ENCODE measurements around the gene GTPBP3. TPM values are rescaled to one million over a fixed set of nuclear protein-coding genes. Genes with fewer than 3 reads are reported as not detected.
A peak's percentile ranks its signal among the peaks of the same experiment; 100 is the strongest.
"Not testable (repeated sequence)": the region's sequence is repeated elsewhere in the genome, so short reads cannot be mapped to it uniquely, and the experiment has no call there.

Gene GTPBP3, protein sequence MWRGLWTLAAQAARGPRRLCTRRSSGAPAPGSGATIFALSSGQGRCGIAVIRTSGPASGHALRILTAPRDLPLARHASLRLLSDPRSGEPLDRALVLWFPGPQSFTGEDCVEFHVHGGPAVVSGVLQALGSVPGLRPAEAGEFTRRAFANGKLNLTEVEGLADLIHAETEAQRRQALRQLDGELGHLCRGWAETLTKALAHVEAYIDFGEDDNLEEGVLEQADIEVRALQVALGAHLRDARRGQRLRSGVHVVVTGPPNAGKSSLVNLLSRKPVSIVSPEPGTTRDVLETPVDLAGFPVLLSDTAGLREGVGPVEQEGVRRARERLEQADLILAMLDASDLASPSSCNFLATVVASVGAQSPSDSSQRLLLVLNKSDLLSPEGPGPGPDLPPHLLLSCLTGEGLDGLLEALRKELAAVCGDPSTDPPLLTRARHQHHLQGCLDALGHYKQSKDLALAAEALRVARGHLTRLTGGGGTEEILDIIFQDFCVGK
- total RNA-seq (2014; rRNA removed; shearing (Covaris generic)): 63.0 and 64.9 TPM in 2 replicates

DNA sequence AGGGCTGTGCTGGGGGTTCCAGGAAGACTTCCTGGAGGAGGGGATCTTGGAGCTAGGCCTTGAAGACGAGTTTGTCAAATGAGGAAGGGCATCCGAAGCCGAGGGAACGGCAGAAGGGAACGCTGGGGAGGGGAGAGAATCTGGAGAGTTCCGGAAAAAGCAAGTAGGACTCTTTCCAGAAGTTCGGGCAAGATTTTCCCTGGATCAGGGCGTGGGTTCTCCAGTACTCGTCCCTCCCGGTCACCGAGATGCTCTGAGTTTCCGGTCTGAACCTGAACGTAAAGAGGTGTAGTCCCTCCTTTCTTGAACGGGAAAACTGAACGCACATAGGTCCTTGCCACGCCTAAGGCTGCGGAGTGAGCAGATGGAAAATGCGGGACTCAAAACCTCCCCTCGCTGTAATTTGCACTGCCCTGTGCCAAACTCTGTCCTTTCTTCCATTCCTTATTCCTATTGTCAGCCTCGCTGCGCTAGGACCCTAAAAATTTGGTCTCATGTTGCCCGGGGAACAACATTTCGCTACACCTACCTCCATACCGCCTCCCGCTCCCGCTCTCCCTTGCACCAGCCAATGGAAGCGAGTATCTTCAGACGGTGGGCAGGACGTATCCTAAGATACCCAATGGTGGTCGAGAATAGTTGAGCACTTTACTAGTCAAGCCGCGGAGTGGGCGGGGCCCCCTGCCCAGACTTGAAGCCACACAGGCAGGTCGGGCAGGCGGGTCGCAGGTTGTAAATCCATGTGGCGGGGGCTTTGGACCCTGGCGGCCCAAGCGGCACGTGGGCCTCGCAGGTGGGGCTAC lies at the start of gene GTPBP3:
GTPBP3 (plus strand) TSS at position 682 of the 803 bp plus-strand sequence; CDS start at position 741, 59 bp downstream.
- Histone ChIP-seq H3K4me3 (ENCODE audit: insufficient read depth, low read depth, low read length) (peak within 1 kb of the TSS; percentile 93), H3K36me3 (replicated peaks; ENCODE audit: control insufficient read depth, insufficient read depth, low read length) (peaks cover 4% of the 10 kb centered on the region), H3K27me3 (ENCODE audit: control insufficient read depth, insufficient read depth, low read length) (no peaks in the 10 kb centered on the region)
- peak; percentile 96 for DNase-seq

DNA sequence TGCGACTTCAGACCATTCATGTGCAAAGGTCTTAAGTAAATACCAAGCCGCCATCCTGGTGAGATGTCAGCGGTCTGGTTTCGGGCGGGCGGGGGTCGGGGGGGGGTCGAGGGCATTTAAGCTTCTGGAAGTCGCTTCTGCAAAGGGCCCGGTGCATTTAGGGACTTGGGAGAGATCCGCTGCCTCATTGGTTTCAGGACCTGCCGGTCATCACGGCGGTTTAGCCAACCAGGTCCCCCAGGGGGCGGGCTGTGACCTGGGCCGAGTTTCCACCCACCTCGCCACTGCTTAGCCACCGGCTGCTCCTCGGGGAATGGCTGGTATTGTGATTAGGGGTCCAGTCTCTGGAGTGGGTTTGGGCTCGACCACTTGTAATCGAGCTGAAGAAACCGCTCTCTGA lies 47.9 kb upstream of the GTPBP3 start:
- no peak overlapping the region for H3K4me3 ChIP-seq (ENCODE audit: insufficient read depth, low read depth, low read length)
- DNase-seq: peak; percentile 99
- peaks cover 5% of the 10 kb centered on the region for H3K36me3 ChIP-seq (replicated peaks; ENCODE audit: control insufficient read depth, insufficient read depth, low read length)
- no peaks in the 10 kb centered on the region for H3K27me3 ChIP-seq (ENCODE audit: control insufficient read depth, insufficient read depth, low read length)

DNA sequence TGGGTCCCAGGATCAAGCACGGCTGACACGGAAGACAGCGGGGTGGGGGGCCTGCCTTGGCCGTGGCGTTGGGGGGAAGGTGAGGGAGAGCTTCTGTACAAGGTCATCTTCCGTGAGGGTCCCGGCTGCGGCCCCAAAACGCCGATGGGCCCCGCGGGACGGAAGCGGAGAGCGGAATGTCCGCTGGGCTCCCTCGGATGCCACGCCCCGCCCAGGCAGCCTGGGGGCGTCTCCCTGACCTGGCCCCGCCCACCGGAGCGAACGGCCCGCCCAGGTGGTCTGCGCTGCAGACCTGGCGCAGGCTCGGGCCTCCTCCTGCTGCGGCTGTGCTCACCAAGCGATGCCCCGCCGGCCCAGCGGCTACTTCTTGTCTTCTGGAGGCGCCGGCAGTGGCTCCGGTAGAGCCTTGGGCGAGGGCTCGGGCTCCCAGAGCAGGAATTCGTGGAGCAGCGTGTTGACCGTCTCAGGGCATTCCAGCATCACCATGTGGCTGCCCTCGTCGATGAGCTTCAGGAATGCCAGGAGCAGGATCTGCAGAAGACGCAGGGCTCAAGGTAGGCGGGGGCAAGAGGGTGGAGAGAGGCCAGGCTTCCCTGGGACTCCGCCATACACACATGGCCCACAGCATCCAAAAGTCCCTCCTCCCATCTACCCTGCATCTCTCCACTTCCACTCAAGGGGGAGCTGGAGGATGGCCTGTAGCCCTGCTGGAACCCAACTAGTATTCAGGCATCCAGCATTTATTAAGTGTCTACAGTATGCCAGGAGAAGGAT lies 44.9 kb upstream of the GTPBP3 start:
- DNase-seq: peak; percentile 100
- H3K27me3 ChIP-seq (ENCODE audit: control insufficient read depth, insufficient read depth, low read length): no peaks in the 10 kb centered on the region
- peak overlapping the region; percentile 56 for H3K4me3 ChIP-seq (ENCODE audit: insufficient read depth, low read depth, low read length)
- H3K36me3 ChIP-seq (replicated peaks; ENCODE audit: control insufficient read depth, insufficient read depth, low read length): no peaks in the 10 kb centered on the region

DNA sequence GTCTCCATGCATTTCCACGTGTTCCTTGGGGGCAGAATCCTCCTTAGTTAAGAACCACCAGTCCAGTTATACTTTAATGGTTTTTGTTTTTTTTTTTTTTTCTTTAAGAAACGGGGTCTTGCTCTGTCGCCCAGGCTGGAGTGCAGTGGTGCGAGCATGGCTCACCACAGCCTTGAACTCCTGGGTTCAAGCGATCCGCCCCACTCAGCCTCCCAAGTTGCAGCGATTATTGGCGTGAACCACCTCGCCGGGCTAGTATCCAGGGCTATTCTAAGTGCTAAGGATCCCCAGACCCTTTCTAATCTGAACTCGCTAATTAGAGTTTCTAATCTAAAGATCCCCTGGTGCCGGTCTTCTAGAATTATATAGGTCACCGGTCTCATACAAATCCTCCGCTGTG lies 43.7 kb upstream of the GTPBP3 start:
- Histone ChIP-seq H3K27me3 (ENCODE audit: control insufficient read depth, insufficient read depth, low read length) (no peaks in the 10 kb centered on the region), H3K4me3 (ENCODE audit: insufficient read depth, low read depth, low read length) (peak overlapping the region; percentile 56; the same call in 1 of the 2 replicates), H3K36me3 (replicated peaks; ENCODE audit: control insufficient read depth, insufficient read depth, low read length) (peaks cover 1% of the 10 kb centered on the region; the same call in 1 of the 2 replicates)
- no peak for DNase-seq

DNA sequence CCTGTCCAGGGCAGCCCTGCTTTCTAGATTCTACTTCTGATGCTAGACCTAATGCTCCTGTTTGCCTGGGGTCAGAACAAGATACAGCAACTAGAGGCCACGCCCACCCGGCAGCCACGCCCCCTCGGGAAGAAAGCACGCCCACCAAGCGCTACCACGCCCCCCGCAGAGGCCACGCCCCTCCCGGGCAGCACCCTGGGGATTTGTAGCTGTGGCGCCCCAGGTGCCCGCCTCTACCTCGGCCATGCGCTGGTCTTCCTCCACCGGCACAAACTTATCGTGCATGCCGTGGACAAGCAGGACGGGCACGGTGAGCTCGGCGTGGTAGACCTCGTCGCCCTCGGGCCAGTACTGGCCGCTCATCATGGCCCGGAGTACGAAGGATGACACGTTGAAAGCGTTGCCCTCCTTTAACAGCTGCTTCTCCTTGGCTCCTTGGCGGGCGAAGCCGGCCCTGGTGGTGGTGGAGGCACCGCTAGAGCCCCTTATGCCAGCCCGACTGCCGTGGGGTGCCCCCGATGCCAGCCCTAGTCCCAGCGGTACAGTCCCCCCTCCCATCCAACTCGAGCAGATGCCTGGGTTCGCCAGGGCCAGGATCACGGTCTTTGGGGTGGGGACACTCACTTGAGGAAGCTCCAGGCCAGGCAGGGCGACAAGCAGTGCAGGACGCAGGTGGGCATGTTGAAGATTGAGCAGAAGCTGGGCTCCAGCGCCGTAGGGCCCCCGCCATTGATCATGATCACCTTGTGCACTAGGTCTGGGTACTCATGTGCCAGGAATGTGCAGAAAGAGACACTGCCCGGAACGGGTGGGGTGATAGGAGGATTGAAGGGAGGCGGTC lies 43.1 kb upstream of the GTPBP3 start:
- Histone ChIP-seq H3K27me3 (ENCODE audit: control insufficient read depth, insufficient read depth, low read length) (no peaks in the 10 kb centered on the region), H3K4me3 (ENCODE audit: insufficient read depth, low read depth, low read length) (peak overlapping the region; percentile 24; the same call in 1 of the 2 replicates), H3K36me3 (replicated peaks; ENCODE audit: control insufficient read depth, insufficient read depth, low read length) (peaks cover 1% of the 10 kb centered on the region; the same call in 1 of the 2 replicates)
- DNase-seq: peak; percentile 97

DNA sequence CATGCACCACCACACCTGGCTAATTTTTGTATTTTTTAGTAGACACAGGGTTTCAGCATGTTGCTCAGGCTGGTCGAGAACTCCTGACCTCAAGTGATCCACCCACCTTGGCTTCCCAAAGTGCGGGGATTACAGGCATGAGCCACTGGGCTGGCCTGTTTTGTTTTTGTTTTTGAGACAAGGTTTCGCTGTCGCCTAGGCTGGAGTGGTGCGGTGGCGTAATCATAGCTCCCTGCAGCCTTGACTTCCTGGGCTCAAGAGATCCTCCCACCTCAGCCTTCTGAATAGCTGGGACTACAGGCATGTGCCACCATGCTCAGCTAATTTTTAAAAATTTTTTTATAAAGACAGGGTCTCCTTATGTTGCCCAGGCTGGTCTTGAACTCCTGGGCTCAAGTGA lies 41.8 kb upstream of the GTPBP3 start:
- H3K36me3 ChIP-seq (replicated peaks; ENCODE audit: control insufficient read depth, insufficient read depth, low read length); H3K4me3 ChIP-seq (ENCODE audit: insufficient read depth, low read depth, low read length); H3K27me3 ChIP-seq (ENCODE audit: control insufficient read depth, insufficient read depth, low read length); DNase-seq: not testable (repeated sequence)

DNA sequence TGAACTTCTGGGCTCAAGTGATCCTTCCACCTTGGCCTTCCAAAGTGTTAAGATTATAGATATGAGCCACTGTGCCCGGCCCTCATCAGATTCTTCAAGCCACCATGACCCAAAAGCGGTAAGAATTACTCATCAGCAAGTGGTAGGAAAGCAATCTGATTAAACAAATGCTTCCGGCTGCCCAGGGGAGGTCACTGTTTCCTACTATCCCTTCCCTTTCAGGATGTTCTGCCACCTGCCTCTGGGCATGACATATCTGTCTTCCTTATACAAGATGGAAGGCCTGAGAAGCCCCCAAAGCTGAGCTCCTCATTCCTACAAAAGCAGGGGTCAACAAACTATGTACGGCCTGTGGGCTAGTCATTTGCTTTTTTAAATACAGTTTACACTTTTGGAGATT lies 41.1 kb upstream of the GTPBP3 start:
- H3K4me3 ChIP-seq (ENCODE audit: insufficient read depth, low read depth, low read length): no peak overlapping the region
- no peak for DNase-seq
- no peaks in the 10 kb centered on the region for H3K27me3 ChIP-seq (ENCODE audit: control insufficient read depth, insufficient read depth, low read length)

DNA sequence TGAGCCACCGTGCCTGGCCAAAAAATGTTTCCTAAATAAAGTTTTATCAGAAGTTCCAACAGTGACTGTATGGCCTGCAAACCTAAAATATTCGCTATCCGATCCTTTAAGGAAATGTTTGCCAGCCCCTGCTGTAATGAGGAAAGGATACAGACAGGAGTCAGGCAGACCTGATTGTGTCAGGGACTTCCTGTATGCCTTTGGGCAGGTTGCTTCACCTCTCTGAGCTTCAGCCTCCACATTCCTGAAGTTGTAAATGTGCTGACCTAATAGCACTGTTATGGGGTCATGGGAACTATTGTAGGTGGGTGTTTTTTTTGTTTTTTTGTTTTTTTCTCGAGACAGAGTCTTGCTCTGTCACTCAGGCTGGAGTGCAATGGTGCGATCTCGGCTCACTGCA lies 40.4 kb upstream of the GTPBP3 start:
- Histone ChIP-seq H3K36me3 (replicated peaks; ENCODE audit: control insufficient read depth, insufficient read depth, low read length) (peaks cover 1% of the 10 kb centered on the region; the same call in 1 of the 2 replicates), H3K4me3 (ENCODE audit: insufficient read depth, low read depth, low read length) (no peak overlapping the region), H3K27me3 (ENCODE audit: control insufficient read depth, insufficient read depth, low read length) (no peaks in the 10 kb centered on the region)
- DNase-seq: no peak

More for the DNA sequence above, 41.1 kb upstream of the GTPBP3 start:
- H3K36me3 ChIP-seq (replicated peaks; ENCODE audit: control insufficient read depth, insufficient read depth, low read length): peaks cover 1% of the 10 kb centered on the region; the same call in 1 of the 2 replicates

DNA sequence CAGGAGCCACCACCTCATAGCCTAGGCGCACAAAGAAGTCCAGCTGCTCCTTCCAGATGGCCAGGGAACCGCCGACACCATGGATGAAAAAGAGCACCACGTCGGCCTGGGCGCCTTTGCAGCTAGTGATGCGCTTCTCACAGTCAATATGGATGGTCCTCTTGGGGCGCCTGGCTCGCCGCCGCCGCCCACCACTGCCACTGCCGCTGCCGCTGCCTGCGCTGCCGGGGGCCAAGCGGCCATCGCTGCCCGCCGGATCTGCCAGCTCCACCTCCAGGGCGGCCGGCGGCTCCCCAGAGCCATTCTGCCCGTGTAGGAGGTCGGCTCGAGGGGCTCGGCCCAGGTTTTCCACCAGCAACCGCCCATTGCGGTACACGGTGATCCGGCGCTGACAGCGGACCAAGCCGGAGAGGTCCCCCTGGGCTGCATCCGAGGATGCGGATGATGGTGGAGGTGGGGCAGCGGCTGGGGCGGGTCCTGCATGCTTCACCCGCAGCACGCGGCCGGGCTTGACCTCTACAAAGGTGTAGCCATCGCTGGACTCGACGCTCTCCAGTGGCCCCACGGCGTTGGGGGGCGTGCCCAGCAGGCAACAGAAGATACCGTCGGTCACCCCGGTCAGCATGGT lies 36.2 kb upstream of the GTPBP3 start:
- Histone ChIP-seq H3K36me3 (replicated peaks; ENCODE audit: control insufficient read depth, insufficient read depth, low read length) (peaks cover 1% of the 10 kb centered on the region; the same call in 1 of the 2 replicates), H3K27me3 (ENCODE audit: control insufficient read depth, insufficient read depth, low read length) (no peaks in the 10 kb centered on the region), H3K4me3 (ENCODE audit: insufficient read depth, low read depth, low read length) (no peak overlapping the region)
- DNase-seq: no peak

DNA sequence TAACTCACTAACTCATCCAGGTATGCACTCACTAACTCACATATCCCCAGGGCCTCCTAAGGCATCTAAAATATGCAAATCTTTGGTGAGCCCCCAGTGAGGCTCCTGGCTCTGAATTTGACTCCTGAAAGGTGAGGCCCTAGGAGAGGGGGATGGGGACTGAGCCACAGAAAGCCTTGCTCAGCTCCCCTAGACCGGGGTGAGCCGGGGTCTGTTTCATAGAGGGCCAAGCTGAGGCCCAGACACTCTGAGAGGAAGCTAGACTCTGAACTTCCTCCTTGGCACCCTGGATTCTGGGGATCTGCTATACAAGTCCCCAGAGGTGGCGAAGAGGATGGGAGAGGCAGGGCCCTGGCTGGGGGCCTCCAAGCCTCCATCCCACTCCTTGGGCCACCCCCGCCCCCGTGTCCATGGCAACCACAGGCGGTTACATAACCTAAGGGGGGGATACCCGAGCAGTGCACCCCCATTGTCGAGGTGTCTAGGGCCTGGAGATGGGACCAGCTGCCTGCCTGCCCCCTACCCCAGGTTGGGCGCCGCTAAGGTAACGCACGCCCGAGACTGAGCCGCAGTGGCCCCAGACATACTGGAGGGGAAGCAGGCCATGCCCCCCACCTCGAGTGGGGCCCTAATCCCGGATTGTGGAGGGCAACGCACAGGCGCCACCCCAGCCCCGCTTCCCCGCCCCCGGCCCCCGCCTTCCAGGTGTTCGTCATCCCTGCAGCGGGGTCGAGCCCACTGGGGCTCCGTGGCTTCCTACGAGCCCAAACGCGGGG lies 34.8 kb upstream of the GTPBP3 start:
- H3K4me3 ChIP-seq (ENCODE audit: insufficient read depth, low read depth, low read length): peak overlapping the region; percentile 61
- peaks cover 1% of the 10 kb centered on the region; the same call in 1 of the 2 replicates for H3K36me3 ChIP-seq (replicated peaks; ENCODE audit: control insufficient read depth, insufficient read depth, low read length)
- no peaks in the 10 kb centered on the region for H3K27me3 ChIP-seq (ENCODE audit: control insufficient read depth, insufficient read depth, low read length)
- peak; percentile 75 for DNase-seq

DNA sequence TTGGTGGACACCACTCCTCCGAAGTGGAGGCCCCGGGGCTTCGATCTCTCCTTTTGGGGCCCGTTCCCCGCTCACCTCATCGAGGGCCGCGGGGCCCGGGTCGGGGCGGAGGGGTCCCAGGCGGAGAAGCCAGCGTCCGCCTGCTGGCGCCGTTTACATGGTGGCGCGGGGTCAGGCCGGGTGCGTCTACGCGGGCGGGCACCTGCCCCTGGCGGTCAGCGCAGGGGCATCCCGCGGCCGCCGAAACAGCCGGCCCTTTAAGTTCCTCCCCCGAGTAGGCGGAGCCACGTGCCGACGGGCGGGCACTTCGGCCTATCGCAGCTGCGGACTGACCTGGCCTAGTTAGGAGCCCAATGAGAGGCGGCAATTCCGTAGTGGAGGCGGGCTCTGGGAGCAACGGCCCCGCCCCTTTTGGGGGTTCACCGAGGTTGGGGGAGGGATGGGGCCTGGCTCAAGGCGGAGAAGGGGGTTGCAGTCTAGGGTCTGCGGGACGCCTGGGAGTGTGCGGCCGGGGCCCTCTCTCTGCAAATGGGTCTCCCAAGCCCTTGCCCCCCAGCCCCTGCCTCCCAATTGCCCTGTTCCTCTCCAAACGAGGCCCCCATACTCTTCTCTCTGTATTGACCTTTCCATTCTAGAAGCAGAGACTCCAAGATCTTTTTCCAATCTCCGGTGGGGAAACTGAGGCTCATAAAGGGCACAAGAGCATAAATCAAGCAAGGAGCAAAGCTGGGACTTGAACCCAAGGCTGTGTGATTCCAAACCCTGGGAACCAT lies 34.0 kb upstream of the GTPBP3 start, which contains the start of gene ABHD8:
ABHD8 (minus strand) TSS at position 259 of the 773 bp plus-strand sequence. CDS start 1,809 bp downstream, outside the sequence.
- H3K27me3 ChIP-seq (ENCODE audit: control insufficient read depth, insufficient read depth, low read length): no peaks in the 10 kb centered on the region
- H3K4me3 ChIP-seq (ENCODE audit: insufficient read depth, low read depth, low read length): peak within 1 kb of the TSS; percentile 61
- DNase-seq: peak; percentile 99
- peaks cover under 1% of the 10 kb centered on the region; the same call in 1 of the 2 replicates for H3K36me3 ChIP-seq (replicated peaks; ENCODE audit: control insufficient read depth, insufficient read depth, low read length)

DNA sequence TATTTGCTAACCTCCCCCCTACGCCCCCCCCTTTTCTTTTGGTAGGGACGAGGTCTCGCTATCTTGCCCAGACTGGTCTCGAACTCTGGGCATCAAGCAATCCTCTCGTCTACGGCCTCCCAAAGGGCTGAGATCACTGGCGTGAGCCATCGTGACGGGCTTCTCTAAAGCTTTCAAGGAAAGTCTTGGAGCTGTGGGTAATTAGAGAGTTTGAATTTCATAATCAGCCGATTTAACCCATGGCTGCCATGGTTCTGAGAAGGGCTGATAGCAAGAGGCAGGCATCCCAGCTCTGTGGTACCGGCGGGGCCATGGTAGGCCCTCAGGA lies 33.4 kb upstream of the GTPBP3 start:
- no peak overlapping the region for H3K4me3 ChIP-seq (ENCODE audit: insufficient read depth, low read depth, low read length)
- DNase-seq: no peak
- H3K36me3 ChIP-seq (replicated peaks; ENCODE audit: control insufficient read depth, insufficient read depth, low read length): no peaks in the 10 kb centered on the region
- no peaks in the 10 kb centered on the region for H3K27me3 ChIP-seq (ENCODE audit: control insufficient read depth, insufficient read depth, low read length)

All from H7 (cell line).